Stomach (tissue), 4 donors: ENCODE results near the gene FAR1.

Source experiments
- CTCF ChIP-seq, 7 experiments: fragments of 450-650 bp in 4 of 7; fragments of 200-600 bp in 3 of 7; sonication (generic) in 3 of 7; IDR thresholded peaks; one replicate each; pipeline ENCODE4 v1.5.1; 2016 to 2019; ENCODE audit warnings: antibody characterized with exemption in 7 of 7, control low read depth in 2 of 7, mild to moderate bottlenecking in 1 of 7
- EP300 ChIP-seq: sonication (generic); formaldehyde crosslinking; IDR thresholded peaks from one replicate; pipeline ENCODE4 v1.6.1; 2017; ENCODE audit warnings: antibody characterized with exemption
- POLR2AphosphoS5 ChIP-seq, 3 donors: sonication (generic); formaldehyde crosslinking; IDR thresholded peaks; one replicate each; pipeline ENCODE4 v1.6.1; 2016; ENCODE audit warnings: antibody characterized with exemption in 3 of 3

GRCh38 chr11:13775471-13775870, 107.0 kb downstream of the FAR1 start:
- TF ChIP-seq CTCF (IDR thresholded peaks at IDR 0.05) (no peak), EP300 (no peak), POLR2AphosphoS5 (IDR thresholded peaks at IDR 0.05) (no peak)
